GM21737 (cell line): ENCODE results near the gene ANAPC2.
A peak's percentile ranks its signal among the peaks of the same experiment; 100 is the strongest.

Source experiments
- ATAC-seq: cut with Tn5 transposase; IDR thresholded peaks from one replicate; pipeline ENCODE4 v1.9.1; 2021; ENCODE audit warnings: mild to moderate bottlenecking, moderate library complexity; ENCODE audit not compliant: unreplicated experiment

ANAPC2 gene, protein sequence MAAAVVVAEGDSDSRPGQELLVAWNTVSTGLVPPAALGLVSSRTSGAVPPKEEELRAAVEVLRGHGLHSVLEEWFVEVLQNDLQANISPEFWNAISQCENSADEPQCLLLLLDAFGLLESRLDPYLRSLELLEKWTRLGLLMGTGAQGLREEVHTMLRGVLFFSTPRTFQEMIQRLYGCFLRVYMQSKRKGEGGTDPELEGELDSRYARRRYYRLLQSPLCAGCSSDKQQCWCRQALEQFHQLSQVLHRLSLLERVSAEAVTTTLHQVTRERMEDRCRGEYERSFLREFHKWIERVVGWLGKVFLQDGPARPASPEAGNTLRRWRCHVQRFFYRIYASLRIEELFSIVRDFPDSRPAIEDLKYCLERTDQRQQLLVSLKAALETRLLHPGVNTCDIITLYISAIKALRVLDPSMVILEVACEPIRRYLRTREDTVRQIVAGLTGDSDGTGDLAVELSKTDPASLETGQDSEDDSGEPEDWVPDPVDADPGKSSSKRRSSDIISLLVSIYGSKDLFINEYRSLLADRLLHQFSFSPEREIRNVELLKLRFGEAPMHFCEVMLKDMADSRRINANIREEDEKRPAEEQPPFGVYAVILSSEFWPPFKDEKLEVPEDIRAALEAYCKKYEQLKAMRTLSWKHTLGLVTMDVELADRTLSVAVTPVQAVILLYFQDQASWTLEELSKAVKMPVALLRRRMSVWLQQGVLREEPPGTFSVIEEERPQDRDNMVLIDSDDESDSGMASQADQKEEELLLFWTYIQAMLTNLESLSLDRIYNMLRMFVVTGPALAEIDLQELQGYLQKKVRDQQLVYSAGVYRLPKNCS

DNA sequence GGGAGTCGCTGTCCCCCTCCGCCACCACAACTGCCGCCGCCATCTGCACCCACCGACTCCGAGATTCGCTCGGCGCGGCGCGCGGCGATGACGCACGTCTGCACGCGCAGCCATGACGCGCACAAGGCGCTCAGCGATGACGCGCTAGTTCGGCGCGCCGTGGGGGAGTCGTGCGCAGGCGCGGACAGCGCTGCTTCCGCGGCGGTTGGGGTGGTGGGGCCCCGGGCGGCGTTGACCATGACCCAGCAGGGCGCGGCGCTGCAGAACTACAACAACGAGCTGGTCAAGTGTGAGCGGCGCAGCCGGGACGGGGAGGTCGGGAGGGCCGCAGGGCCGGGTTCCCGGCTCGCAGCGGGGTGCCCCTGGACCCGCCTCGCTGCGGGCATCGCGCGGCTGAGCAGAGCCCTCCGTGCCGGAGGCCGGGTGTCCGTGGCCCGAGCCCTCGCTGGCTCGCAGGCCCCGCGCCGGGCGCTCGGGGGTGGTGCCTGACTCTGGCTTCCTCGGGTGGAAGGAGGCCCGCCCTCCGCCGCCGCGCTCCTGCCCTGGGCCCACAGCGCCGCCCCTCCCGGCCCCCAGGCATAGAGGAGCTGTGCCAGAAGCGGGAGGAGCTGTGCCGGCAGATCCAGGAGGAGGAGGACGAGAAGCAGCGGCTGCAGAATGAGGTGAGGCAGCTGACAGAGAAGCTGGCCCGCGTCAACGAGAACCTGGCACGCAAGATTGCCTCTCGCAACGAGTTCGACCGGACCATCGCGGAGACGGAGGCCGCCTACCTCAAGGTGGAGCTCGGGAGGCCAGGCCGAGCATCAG, at the start of gene ANAPC2, which contains the start of gene SSNA1:
ANAPC2 (minus strand) TSS at position 71 of the 807 bp plus-strand sequence; CDS start at position 43, 28 bp downstream.
SSNA1 (plus strand) TSS at position 187 of the 807 bp plus-strand sequence; CDS start at position 238, 51 bp downstream.
- ATAC-seq: peak; percentile 66

DNA sequence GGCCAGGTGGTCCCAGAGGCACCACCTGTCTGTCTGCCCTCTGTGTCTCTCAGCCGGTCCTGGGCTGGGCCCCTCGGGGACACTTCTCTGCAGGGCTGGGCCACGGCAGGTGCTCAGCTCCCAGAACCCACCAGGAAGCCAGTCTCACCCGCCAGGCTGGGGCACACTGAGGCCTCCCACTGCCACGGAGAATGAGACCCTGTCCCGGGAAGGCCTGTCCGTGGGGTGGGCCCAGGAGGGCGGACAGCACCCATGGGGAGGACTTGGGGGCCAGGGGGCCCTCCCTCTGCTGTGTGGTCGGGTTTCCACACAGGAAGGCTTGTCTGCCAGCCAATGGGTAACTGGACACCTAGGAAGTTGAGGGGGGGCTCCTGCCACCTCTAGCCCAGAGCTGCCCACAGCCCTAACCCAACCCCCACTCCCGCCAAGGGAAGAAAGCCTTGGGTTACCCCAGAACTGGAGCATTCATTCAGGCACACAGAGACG, 48.6 kb upstream of the ANAPC2 start:
- no peak for ATAC-seq

DNA sequence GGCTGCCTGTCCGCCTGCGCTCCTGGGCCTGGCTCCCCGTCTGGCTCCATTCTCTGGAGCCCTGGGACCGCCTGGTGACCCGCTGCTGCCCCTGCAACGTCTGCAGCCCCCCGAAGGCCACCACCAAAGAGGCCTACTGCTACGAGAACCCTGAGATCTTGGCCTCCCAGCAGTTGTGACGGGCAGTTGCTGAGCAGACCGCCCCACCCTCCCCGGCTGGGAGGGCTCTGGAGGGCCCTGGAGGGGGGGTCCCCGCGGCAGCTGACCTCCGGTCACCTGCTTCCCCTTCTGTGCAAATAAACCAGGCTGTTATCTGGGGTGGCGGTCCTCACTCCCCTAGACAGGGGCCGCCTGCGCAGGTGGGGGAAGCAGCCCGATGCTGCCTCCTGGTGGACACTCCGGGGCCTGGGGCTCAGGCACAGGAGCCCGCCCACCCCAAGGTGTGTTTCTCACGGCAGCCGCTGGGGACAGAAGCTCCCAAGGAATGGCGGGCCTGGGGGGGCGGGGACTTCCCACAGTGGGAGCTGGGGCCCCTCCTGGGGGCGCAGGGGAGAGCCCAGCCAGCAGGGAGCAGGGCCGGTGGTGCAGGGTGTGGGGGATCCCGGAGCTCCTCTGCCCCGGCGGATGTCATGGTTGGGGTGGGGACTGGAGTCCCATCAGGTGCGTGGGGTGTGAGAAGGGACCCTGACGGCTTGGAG, 48.0 kb upstream of the ANAPC2 start:
- no peak for ATAC-seq

DNA sequence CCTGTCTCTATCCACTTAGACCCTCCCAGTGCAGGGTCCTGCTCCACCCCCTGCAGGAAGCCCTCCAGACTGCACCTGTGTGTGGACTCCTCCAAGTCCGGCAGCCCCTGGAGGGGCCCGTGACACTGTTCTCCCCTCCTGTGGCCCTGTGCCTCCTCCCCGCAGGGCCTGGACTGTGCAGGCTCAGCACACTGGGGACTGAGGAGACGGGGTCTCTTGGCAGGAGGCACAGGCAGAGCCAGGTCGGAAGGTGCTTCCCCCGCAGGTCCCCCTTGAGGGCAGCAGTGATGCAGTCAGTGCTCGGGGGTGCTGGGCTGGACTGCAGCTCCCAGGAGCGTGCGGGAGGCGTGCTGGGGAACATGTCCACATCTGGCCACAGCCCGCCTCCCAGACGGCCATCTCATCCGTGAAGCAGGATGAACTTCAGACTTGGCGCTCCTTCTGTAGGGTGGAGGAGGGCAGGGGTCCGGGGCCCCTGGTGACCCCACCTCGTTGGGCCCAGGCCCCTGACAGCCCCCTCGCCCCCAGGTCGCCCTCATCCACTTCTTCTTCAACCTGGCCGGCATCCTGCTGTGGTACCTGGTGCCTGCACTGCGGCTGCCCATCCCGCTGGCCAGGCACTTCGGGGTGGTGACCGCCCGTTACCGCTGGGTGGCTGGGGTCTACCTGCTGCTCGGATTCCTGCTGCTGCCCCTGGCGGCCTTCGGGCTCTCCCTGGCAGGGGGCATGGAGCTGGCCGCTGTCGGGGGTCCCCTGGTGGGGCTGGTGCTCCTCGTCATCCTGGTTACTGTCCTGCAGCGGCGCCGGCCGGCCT, 47.3 kb upstream of the ANAPC2 start:
- ATAC-seq: no peak

DNA sequence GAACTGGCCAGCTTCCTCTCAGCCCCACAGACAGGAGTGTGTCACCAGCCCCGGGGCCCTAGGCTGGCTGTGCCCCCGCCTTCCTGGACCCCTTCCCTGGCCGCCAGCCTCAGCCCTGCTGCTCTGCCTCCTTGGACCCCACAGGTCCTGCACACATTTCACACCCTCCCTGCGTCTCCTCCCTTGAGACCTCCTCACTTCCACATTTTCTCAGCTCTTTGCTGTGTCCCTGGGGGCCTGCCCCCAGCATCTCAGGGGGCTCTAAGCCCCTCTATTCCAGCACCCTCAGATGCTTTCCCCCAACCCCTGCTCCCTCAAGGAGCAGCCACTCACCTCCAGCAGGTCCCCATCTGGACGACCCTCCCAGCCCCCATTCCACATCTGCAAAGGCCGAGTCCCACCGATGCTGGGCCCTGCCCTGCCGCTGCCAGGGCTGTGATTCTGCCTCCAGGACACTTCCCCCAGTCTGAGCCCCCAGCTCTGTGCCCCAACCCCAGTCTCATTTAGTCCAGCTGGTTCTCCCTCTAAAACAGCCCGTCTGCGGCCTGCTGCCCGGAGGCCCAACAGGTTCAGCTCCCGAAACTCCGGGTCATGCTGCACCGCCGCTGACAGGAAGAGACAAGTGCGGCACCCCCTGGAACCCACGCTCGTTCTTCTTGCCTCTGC, 46.5 kb upstream of the ANAPC2 start:
- no peak for ATAC-seq

DNA sequence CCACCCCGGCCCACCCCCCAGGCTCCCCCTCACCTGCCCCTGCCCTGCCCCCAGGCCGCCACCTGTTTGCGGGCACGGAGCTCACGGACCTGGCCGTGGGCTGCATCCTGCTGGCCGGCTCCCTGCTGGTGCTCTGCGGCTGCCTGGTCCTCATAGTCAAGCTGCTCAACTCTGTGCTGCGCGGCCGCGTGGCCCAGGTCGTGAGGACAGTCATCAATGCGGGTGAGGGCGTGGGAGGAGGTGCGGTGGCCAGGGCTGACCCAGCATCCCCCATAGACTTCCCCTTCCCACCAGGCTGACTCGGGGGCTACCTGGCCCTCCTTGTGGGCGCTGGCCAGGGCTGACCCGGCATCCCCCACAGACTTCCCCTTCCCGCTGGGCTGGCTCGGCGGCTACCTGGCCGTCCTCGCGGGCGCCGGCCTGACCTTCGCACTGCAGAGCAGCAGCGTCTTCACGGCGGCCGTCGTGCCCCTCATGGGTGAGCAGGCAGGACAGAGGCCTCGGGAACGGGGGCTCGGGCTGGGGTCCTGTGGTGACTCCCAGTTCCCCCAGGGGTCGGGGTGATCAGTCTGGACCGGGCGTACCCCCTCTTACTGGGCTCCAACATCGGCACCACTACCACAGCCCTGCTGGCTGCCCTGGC, 45.8 kb upstream of the ANAPC2 start:
- no peak for ATAC-seq

DNA sequence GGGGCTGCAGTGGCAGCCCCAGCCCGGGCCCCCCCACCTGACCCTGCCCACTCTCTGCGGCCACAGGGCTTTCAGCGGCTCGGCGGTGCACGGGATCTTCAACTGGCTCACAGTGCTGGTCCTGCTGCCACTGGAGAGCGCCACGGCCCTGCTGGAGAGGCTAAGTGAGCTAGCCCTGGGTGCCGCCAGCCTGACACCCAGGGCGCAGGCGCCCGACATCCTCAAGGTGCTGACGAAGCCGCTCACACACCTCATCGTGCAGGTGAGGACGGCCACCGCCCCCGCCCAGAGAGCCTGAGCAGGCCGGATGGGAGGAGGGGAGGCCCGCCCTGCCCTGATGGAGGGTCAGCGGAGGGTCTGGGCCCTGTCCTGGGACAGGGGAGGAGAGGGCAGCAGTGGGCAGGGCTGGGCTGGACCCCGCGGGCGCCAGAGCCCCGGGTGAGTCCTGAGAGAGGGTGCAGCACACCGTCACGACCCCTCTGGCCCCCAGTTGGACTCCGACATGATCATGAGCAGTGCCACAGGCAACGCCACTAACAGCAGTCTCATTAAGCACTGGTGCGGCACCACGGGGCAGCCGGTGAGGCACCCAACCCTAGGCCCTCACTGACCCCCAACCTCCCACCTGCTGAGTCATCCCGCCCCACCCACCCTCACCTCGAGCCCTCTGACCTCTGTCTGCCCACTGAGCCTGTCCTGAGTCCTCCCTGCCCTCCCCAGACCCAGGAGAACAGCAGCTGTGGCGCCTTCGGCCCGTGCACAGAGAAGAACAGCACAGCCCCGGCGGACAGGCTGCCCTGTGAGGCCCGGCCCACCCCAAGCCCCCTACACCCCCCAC, 45.0 kb upstream of the ANAPC2 start:
- no peak for ATAC-seq

DNA sequence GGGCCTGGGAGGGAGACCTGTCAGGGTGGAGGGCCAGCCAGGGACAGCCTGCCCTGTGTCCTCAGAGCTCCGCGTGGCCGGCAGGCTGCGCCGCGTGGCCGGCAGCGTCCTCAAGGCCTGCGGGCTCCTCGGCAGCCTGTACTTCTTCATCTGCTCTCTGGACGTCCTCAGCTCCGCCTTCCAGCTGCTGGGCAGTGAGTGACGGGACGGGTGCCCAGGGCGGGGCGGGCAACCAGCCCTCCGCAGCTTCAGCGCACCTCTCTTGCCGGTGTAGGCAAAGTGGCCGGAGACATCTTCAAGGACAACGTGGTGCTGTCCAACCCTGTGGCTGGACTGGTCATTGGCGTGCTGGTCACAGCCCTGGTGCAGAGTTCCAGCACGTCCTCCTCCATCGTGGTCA, 44.1 kb upstream of the ANAPC2 start:
- no peak for ATAC-seq

DNA sequence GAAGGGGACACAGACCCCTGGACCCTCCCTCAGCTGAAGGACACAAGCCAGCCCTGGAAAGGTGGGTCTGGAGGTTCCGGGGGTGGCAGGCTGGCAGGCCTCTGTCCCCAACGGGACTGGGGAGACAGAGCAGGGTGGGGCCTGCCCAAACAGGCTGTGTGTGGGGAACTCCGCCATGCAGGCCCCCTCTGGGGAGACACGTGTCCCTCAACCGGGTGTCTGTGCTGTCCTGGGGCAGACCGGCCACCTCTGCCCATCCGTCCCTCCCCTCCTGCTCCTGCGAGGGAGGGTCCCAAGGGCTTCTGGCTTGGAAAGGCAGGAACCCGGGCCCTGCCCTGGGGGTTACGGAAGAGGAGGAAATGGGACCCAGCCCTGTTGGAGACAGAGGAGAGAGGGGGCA, 43.7 kb upstream of the ANAPC2 start:
- ATAC-seq: no peak

DNA sequence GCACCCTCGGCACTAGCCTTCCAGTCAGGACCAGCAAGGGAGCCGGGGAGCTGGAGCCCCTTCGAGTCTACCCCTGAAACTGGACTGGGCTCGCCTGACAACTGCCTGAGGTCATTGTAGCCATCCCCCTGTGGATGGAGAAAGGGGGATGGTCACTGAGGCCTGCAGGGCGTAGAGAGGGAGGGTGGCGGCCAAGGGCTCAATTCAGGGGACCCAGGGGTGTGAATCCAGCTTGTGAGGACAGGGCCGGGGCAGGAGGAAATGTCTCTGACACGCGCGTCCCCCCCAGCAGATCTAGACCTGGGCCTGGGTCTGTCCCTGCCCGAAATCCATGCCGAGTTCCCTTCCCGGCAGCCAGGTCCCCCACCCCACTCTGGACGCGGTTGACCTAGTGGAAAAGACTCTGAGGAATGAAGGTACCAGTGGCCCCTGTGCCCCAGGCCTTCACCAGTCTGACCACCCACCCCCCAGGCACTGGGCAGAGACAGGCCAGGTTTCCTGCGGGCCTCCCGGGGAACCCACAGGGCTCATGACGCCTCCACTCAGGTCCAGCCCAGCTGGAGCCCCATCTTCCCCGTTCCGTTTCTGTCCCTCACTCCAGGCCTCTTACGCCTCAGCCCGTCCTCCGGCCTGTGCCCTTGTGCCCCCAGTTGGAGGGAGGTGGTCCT, 43.1 kb upstream of the ANAPC2 start:
- no peak for ATAC-seq

DNA sequence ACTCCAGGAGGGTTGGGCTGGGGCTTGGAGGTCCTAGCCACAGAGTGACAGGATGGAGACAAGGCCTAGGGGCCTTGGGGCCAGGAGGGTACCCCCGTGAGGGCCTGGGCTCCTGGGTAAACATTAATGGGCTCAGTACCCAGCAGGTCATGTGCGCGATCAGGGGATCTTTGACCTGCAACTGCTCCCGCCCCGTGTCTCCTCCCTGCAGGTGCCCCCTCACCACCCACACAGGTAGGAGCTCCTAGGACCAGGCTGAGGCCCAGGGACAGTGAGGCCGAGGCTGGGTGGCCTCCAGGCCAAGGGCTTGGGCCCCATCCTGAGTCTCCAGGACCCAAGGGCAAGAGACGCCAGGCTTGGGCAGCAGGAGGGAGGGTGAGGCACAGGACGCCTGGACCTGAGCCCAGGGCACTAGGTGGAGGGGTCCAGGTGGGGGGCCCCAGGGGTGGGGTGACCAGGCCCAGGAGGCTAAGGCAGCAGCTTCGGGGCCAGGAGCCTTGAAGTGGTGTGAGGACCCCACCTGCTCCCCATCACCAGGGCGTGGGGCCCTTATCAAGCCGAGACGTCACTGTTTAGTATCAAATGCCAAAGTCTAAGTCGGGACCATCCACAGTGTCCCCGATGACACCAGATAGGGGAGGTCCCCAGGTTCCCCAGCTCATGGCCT, 42.5 kb upstream of the ANAPC2 start, which contains the start of gene SLC34A3:
SLC34A3 (plus strand) TSS at position 197 of the 667 bp plus-strand sequence. CDS start 802 bp downstream, outside the sequence.
- no peak for ATAC-seq

DNA sequence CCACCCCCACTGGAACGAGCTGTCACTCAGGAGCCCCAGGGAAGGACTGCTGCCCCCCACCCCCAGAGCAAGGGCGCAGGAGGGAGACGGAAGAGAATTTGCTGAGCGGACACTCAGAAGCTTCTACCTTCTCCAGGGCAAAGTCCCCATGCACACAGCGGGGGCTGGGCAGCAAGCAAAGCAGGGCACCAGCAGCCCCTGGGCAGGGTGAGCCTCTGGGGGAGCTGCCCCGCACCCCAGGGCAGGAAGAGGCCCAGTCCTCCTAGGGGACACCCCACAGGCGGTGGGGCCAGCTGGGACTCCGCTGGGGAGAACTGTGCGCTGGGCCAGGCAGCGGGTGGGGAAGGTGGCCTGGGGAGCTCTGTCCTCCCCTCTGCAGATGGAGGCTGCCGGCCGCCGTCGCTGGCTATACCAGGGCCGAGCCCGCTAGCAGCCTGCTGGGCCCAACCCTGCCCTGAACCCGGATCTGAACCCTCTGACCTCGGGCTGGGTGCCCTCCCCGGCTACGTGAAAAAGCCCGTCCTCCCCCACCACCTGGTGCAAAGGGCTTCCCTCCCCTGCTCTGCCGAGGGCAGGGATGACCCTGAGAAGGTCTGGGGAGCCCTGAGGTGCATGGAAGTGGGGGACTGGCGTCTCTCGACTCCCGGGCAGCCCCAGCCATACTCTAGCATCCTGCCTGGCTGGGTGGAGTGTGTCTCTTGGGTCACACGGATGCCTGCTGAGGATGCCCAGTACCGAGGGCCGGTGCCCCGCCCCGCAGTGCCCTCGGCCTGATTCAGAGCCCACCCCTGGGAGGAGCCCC, 41.7 kb upstream of the ANAPC2 start:
- no peak for ATAC-seq

DNA sequence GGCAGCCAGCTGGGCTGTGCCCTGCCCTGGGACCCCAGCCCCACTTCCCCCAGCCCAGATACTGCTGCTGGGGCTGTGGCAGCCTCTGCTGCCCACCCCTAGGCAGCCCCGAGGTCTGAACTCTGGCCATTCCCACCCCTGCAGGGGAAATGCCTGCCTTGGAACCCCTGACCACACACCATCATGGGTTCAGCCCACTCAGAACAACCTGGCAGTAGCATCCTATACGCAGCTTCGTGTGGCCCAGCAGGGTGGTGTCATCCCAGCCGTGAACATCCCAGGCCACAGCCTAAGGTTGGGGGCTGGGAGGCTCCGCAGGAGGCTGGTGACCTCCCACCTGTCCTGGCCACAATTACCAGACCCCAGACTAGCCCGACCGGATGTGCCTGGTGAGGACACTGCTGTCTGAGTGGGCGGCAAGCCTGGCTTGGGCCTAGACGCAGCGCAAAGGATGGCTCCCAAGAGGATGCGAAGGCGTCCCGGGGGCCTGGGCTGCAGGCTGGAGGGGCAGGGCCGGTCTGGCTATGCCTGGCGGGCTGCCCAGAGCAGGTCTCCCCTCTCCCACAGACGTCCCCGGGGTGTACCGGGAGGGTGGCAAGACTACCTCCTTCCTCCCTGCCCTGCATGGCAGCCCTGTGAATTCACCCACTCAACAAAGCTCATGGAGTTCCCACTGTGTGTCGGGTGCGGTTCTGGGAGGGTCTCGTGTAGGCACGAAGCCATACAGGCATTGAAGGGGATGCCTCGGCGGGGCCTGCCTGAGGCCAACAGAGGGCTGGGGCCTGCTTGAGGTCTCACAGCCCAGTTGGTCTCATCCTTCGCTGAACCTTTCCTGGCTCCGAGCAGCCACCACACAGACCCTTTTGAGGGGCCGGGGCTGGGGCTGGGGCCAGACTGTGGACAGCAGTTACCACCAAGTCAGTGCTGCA, 40.9 kb upstream of the ANAPC2 start:
- no peak for ATAC-seq

DNA sequence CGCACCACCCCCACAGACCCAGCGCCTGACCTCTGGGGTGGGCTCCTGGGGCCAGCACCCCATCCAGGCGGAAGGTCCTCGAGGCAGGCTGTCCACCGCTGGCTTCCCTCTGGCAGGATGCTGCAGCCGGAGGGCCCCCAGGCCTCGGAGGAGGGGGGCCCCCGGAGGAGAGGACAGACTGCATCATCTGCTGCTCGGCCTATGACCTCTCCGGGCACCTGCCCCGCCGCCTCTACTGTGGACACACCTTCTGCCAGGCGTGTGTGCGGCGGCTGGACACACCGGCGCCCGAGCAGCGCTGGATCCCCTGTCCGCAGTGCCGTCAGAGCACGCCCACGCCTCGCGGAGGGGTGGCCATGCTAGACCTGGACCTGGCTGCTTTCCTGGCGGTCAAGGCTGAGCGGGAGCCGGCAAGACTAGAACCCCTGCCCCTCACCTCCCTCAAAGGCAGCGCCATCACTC, 40.2 kb upstream of the ANAPC2 start:
- ATAC-seq: no peak
